BJ (cell line): ENCODE data around the gene NSMCE1. TPM values are rescaled to one million over a fixed set of nuclear protein-coding genes. Genes with fewer than 3 reads are reported as not detected.

Source experiments
- CTCF ChIA-PET: fragments of 350-600 bp; formaldehyde crosslinking; extraction: SDS; loops from one replicate; lab custom pipeline; 2021; ENCODE audit warnings: antibody characterized with exemption, inconsistent platforms; lab: Yijun Ruan, JAX
- POLR2A ChIA-PET: fragments of 300-600 bp; sonication (Branson Sonifier 250); formaldehyde crosslinking; extraction: SDS; loops from one replicate; lab custom pipeline; 2021; ENCODE audit warnings: antibody characterized with exemption; lab: Charles Lee
- DNase-seq: peaks from one replicate; pipeline ENCODE4 v3.0.0-alpha.2; 2011; ENCODE audit warnings: low read depth
- H3K27me3 ChIP-seq: 2 replicates; pipeline ENCODE4 v1.6.0; 2011; ENCODE audit warnings: low read length; ENCODE audit not compliant: control insufficient read depth, insufficient read depth
- H3K36me3 ChIP-seq: 2 replicates; pipeline ENCODE4 v1.5.1; 2011; ENCODE audit warnings: low read length; ENCODE audit not compliant: control insufficient read depth, insufficient read depth
- H3K4me3 ChIP-seq: 2 replicates; pipeline ENCODE4 v1.5.1; 2011; ENCODE audit warnings: low read depth, mild to moderate bottlenecking, control low read depth, low read length
- CTCF ChIP-seq: IDR thresholded peaks from 2 replicates; pipeline ENCODE4 v1.5.1; 2011; ENCODE audit warnings: low read depth, mild to moderate bottlenecking, control low read depth, inconsistent platforms, low read length, moderate library complexity; ENCODE audit not compliant: insufficient read depth
- polyA plus RNA-seq: library from polyadenylated mRNA; depleted of rRNA; stranded (reverse); fragments of >200 nt; gene quantifications from 2 replicates; pipeline ENCODE4 v1.2.3, GENCODE V29; 2011

Gene NSMCE1
- polyA plus RNA-seq, 1 experiment = 34.3 TPM

GRCh38 chr16:27216297-27216885 is 52.2 kb downstream of the NSMCE1 start:
- POLR2A ChIA-PET = no interaction called here
- no peak for TF ChIP-seq CTCF
- CTCF ChIA-PET = no interaction called here
- no peak for DNase-seq
- no peaks in the 10 kb centered on the region for H3K27me3 ChIP-seq
- H3K36me3 ChIP-seq = peaks cover 1% of the 10 kb centered on the region
- no peak overlapping the region for H3K4me3 ChIP-seq

GRCh38 chr16:27215660-27216059 is 52.9 kb downstream of the NSMCE1 start:
- Histone ChIP-seq H3K4me3 (no peak overlapping the region), H3K27me3 (no peaks in the 10 kb centered on the region), H3K36me3 (peaks cover 3% of the 10 kb centered on the region)
- ChIA-PET POLR2A (no interaction called here), CTCF (no interaction called here)
- TF ChIP-seq CTCF = no peak
- DNase-seq = no peak

- H3K36me3 ChIP-seq = peaks cover 3% of the 10 kb centered on the region
- no peak for DNase-seq
- POLR2A ChIA-PET = no interaction called here
- no peak for TF ChIP-seq CTCF
- CTCF ChIA-PET = no interaction called here
- H3K27me3 ChIP-seq = no peaks in the 10 kb centered on the region
- no peak overlapping the region for H3K4me3 ChIP-seq
Observed at GRCh38 chr16:27214084-27214961, 54.2 kb downstream of the NSMCE1 start.

GRCh38 chr16:27211026-27211425 is 57.5 kb downstream of the NSMCE1 start:
- ChIA-PET CTCF (interaction anchor here (1.0 to 1.2 kb wide), 2 partner anchors 30 to 31 kb away, joined by 3 to 4 read pairs; no protein-coding TSS in a partner anchor), POLR2A (no interaction called here)

More at GRCh38 chr16:27211026-27211425, 57.5 kb downstream of the NSMCE1 start:
- Histone ChIP-seq H3K27me3 (no peaks in the 10 kb centered on the region), H3K36me3 (peaks cover 3% of the 10 kb centered on the region), H3K4me3 (no peak overlapping the region)
- TF ChIP-seq CTCF = no peak
- no peak for DNase-seq
